Activated naive CD8-positive, alpha-beta T cell (primary cell): ENCODE results near the gene TCIRG1.
A peak's percentile ranks its signal among the peaks of the same experiment; 100 is the strongest.

Experiments
- H3K27ac Mint-ChIP-seq: one replicate; pipeline ENCODE4 v1.8.0; 2021; ENCODE audit warnings: mixed read lengths
- H3K27me3 Mint-ChIP-seq: one replicate; pipeline ENCODE4 v1.8.0; 2021; ENCODE audit warnings: mixed read lengths
- H3K36me3 Mint-ChIP-seq: one replicate; pipeline ENCODE4 v1.8.0; 2021; ENCODE audit warnings: mixed read lengths
- H3K4me1 Mint-ChIP-seq: one replicate; pipeline ENCODE4 v1.8.0; 2021; ENCODE audit warnings: low read depth, mixed read lengths
- H3K4me3 Mint-ChIP-seq: one replicate; pipeline ENCODE4 v1.8.0; 2021; ENCODE audit warnings: mild to moderate bottlenecking, mixed read lengths
- H3K9me3 Mint-ChIP-seq: one replicate; pipeline ENCODE4 v1.8.0; 2021; ENCODE audit warnings: low read depth, mixed read lengths

Gene TCIRG1

DNA sequence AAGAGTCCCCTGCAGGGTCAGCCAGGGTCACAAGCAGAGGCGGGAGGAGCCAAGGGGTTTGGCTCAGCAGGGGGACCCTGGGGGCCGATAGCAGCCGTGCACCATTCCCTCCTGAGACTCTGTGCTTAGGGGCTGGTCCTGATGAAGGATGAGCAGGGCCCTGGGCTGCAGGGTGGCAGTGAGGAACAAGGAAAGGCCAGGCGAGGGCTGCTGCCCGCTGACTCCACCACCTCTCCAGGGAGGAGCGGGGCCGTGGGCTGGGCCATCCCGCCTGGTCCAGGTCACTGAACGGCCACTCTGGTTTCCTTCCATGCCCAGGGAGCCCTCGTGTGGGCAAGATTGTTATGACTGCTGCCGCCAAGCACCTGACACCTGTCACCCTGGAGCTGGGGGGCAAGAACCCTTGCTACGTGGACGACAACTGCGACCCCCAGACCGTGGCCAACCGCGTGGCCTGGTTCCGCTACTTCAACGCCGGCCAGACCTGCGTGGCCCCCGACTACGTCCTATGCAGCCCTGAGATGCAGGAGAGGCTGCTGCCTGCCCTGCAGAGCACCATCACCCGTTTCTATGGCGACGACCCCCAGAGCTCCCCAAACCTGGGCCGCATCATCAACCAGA is 17.5 kb upstream of the TCIRG1 start:
- no peaks in the 10 kb centered on the region for H3K27me3 Mint-ChIP-seq
- H3K4me1 Mint-ChIP-seq, result no peaks in the 10 kb centered on the region
- H3K36me3 Mint-ChIP-seq, result peaks cover 3% of the 10 kb centered on the region
- H3K9me3 Mint-ChIP-seq, result peaks cover 7% of the 10 kb centered on the region
- H3K27ac Mint-ChIP-seq, result no peak overlapping the region
- no peak overlapping the region for H3K4me3 Mint-ChIP-seq

DNA sequence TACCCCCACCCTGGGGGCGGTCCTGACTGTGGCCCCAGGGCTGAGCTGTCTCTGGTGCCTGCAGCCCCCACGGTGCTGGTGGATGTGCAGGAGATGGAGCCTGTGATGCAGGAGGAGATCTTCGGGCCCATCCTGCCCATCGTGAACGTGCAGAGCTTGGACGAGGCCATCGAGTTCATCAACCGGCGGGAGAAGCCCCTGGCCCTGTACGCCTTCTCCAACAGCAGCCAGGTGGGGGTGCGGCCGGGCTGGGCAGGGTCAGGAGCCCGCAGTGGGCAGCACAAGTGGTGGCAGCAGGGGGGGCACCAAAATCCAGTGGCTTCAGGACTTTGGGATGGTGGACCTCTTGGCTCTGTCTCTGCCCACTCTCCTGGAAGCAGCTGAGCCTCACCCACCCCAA is 16.3 kb upstream of the TCIRG1 start:
- Mint-ChIP-seq H3K9me3 (peaks cover 7% of the 10 kb centered on the region), H3K4me3 (no peak overlapping the region), H3K4me1 (no peaks in the 10 kb centered on the region), H3K27ac (no peak overlapping the region), H3K36me3 (peaks cover 3% of the 10 kb centered on the region), H3K27me3 (no peaks in the 10 kb centered on the region)

DNA sequence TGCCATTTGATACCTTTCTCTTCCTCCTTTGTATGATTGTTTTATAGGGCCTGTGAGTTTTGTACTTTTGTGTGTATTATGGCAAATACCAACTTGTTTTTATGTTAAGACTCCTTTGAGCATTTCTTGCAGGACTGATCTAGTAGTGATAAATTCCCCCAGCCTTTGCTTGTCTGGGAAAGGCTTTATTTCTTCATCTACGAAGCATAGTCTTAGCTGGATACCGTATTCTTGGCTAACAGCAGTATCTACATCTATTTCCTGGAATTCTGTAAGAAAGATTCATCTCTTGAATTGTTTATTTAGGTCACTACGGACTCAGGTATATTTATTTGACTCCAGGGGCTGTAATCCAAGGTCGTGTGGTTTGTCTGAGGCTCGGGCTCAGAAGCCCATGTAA is 14.3 kb upstream of the TCIRG1 start:
- no peak overlapping the region for H3K27ac Mint-ChIP-seq
- H3K4me3 Mint-ChIP-seq, result no peak overlapping the region
- peaks cover 7% of the 10 kb centered on the region for H3K9me3 Mint-ChIP-seq
- peaks cover 6% of the 10 kb centered on the region for H3K4me1 Mint-ChIP-seq
- H3K27me3 Mint-ChIP-seq, result no peaks in the 10 kb centered on the region
- H3K36me3 Mint-ChIP-seq, result peaks cover 3% of the 10 kb centered on the region

DNA sequence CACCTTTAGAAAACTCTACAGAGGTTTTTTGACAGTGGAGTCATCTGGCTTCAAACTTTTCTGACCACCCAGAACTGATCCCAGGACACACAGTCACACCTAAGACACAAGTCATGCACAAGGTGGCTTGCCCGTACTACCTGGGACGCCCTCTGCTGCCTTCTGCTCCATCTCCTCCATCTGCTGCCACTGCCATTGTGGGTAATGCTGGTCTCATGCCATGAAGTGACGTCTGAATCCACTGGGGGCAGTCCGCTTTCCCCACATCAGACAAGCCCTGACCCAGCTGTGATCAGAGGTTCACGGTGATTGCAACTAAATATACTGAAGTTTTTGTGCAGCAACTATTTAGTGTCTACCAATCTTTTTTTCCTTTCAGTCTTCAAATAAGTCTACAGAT is 13.8 kb upstream of the TCIRG1 start:
- Mint-ChIP-seq H3K27ac (no peak overlapping the region), H3K36me3 (peaks cover 3% of the 10 kb centered on the region), H3K27me3 (no peaks in the 10 kb centered on the region), H3K9me3 (peaks cover 7% of the 10 kb centered on the region), H3K4me1 (peaks cover 8% of the 10 kb centered on the region), H3K4me3 (no peak overlapping the region)

DNA sequence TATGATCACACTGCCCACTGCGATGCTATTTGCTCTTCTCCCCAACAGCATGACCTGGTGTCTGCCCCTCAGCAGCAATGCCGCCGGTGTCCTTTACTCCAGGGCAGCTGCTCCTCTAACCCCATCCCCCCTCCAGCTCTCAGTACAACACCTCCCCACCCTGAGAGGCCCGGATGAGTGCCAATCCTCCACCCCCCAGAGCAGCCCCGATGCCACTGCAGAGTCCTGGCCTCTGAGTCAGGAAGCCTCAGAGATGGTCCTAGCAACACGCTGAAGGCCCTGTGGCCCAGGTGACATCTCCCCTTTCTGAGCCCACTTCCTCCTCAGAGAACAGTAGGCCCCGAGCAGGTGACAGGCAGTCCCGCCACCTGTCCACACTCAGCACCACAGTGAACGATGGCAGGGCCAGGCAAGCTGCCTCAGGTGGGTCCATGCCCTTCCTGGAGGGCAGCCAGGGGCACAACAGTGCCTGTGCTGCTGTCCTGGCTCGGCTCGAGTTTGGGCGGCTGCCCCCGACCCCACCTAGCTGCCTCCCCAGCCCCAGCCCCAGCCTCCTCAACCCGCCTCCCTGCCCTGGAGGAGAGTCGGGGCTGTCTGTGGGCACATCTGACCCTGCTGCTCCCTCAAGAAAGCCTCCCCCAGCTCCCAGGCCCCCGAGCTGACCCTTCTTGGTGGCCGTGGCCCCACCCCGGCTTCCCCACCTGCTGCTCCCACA is 12.3 kb upstream of the TCIRG1 start:
- Mint-ChIP-seq H3K27ac (no peak overlapping the region), H3K27me3 (no peaks in the 10 kb centered on the region), H3K4me3 (no peak overlapping the region), H3K4me1 (peaks cover 14% of the 10 kb centered on the region), H3K36me3 (peaks cover 3% of the 10 kb centered on the region), H3K9me3 (peaks cover 7% of the 10 kb centered on the region)

DNA sequence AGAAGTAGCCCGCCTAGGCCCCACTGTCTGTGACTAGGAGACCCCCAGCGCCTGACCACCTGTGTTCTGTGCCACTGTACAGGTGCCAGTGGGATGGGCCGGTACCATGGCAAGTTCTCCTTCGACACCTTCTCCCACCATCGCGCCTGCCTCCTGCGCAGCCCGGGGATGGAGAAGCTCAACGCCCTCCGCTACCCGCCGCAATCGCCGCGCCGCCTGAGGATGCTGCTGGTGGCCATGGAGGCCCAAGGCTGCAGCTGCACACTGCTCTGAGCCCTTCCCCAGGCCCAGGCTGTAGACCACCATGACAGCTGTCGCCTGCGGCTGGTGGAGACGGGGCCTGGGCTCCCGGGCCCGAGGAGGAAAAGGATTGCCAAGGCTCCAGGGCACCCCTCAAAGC is 11.2 kb upstream of the TCIRG1 start:
- H3K36me3 Mint-ChIP-seq, result peaks cover 3% of the 10 kb centered on the region

DNA sequence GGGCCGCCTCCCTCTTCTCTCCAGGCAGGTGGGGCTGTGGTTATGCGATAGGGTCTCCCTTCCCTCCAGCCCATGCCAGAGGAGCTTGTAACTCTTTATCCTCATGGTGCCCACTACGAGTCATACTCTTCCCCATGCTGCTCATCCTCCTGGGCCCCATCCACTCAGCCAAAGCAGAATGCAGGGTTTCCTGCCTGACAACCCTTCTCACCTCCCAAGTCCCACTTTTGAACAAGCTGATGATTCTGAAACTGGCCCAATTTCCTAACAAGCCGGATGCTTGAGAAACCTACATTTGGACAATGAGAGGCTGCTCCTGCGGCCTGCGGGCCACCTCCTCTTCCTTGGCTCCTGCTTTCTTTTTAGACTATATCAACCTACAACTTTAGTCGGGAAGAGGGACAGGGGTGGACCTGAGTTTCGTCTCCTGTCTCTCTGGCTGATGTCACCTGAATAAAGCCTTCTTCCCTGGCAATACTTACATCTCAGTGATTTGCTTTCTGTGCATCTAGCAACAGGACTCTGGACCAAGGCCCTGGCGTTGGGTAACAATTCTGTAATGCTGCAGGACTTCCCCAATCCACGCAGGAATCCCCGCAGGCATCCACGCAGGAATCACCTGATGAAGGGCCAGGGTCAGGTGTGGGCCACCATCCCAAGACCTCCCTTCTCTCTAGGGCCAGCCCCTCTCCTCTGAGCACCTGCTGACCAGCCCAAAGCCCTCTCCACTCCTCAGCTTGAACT is 9.9 kb upstream of the TCIRG1 start:
- no peaks in the 10 kb centered on the region for H3K27me3 Mint-ChIP-seq
- no peak overlapping the region for H3K27ac Mint-ChIP-seq
- H3K36me3 Mint-ChIP-seq, result peaks cover 3% of the 10 kb centered on the region
- peaks cover 20% of the 10 kb centered on the region for H3K4me1 Mint-ChIP-seq
- peaks cover 7% of the 10 kb centered on the region for H3K9me3 Mint-ChIP-seq
- peak overlapping the region; percentile 98 for H3K4me3 Mint-ChIP-seq

More for the DNA sequence above, 11.2 kb upstream of the TCIRG1 start:
- no peaks in the 10 kb centered on the region for H3K27me3 Mint-ChIP-seq
- H3K9me3 Mint-ChIP-seq, result peaks cover 7% of the 10 kb centered on the region
- no peak overlapping the region for H3K4me3 Mint-ChIP-seq
- no peak overlapping the region for H3K27ac Mint-ChIP-seq
- H3K4me1 Mint-ChIP-seq, result peaks cover 20% of the 10 kb centered on the region

DNA sequence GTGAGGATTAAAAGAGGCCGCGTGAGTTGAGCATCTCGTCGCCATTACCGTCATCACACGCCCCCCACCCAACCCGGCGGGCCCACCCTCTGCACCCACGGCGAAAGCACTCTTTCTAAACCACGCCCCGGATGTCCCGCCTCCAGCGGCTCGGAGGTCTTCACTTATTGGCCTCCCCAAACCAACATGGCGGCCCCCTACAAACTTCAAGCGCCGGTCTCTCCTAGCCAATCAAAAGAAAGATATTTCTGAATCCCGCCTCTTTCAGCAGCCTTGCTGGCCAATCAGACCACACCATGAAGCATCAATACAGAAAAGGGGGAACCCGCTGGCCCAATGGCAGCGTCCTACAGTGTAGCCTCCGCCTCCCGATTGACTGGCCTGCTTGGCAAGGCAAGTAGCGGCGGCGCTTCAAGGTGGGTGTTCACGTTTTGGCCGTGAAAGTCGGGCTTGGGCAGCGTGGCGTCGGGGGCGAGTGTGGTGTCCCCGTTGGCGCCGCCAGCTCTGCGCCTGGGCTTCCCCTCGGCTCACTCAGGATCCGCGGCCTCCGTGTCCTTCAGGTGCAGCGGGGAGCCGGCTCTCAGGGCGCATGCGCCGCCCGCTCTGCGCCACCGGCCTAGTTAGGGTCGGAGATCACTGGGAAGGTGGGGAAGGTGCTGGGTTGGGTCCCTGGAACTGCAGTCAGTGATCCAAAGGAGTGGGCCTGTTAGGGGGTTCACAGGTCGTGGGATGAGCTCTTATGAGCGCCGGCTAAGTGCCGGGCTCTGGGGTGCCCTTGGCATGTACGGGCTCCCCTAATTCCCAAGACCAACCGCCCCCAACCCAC is 8.3 kb upstream of the TCIRG1 start, which contains the start of gene NDUFS8:
NDUFS8 (plus strand) TSS at position 364 of the 826 bp plus-strand sequence. CDS start 1,471 bp downstream, outside the sequence.
- H3K36me3 Mint-ChIP-seq, result no peaks in the 10 kb centered on the region
- no peaks in the 10 kb centered on the region for H3K9me3 Mint-ChIP-seq
- H3K4me1 Mint-ChIP-seq, result peaks cover 20% of the 10 kb centered on the region
- peak within 1 kb of the TSS; percentile 98 for H3K27ac Mint-ChIP-seq
- no peaks in the 10 kb centered on the region for H3K27me3 Mint-ChIP-seq
- H3K4me3 Mint-ChIP-seq, result peak within 1 kb of the TSS; percentile 98

DNA sequence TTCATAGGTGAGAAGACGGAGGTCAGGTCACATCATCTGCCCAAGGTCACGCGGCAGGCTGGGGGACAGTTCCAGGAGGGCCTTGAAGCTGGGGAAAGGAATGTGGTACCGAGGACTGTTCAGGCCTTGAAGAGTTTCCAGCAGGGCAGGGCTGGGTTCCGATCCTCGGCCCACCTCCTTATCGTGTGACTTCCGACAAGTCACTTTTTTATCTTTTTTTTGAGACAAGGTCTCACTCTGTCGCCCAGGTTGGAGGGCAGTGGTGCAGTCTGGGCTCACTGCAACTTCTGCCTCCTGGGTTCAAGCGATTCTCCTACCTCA is 7.7 kb upstream of the TCIRG1 start:
- H3K9me3 Mint-ChIP-seq, result no peaks in the 10 kb centered on the region
- peak overlapping the region; percentile 98 for H3K4me3 Mint-ChIP-seq
- H3K4me1 Mint-ChIP-seq, result peaks cover 20% of the 10 kb centered on the region
- H3K27me3 Mint-ChIP-seq, result no peaks in the 10 kb centered on the region
- H3K27ac Mint-ChIP-seq, result peak overlapping the region; percentile 98
- no peaks in the 10 kb centered on the region for H3K36me3 Mint-ChIP-seq

DNA sequence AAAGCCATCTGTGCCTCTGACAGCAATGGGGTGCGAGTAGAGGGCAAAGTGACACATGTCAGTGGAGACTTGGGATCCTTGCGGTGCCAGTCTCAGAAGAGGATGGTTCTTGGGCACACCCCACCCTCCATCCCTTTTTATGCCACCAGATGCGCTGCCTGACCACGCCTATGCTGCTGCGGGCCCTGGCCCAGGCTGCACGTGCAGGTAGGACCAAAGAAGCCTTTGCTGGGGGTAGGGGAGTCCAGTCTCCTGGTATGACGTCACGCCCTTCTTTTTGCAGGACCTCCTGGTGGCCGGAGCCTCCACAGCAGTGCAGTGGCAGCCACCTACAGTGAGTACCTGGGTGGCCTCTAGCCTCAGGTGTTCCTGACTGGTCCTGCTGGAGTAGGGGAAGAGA is 6.8 kb upstream of the TCIRG1 start:
- Mint-ChIP-seq H3K27me3 (no peaks in the 10 kb centered on the region), H3K4me1 (peaks cover 21% of the 10 kb centered on the region), H3K27ac (peak overlapping the region; percentile 98), H3K36me3 (no peaks in the 10 kb centered on the region), H3K9me3 (no peaks in the 10 kb centered on the region), H3K4me3 (peak overlapping the region; percentile 98)

DNA sequence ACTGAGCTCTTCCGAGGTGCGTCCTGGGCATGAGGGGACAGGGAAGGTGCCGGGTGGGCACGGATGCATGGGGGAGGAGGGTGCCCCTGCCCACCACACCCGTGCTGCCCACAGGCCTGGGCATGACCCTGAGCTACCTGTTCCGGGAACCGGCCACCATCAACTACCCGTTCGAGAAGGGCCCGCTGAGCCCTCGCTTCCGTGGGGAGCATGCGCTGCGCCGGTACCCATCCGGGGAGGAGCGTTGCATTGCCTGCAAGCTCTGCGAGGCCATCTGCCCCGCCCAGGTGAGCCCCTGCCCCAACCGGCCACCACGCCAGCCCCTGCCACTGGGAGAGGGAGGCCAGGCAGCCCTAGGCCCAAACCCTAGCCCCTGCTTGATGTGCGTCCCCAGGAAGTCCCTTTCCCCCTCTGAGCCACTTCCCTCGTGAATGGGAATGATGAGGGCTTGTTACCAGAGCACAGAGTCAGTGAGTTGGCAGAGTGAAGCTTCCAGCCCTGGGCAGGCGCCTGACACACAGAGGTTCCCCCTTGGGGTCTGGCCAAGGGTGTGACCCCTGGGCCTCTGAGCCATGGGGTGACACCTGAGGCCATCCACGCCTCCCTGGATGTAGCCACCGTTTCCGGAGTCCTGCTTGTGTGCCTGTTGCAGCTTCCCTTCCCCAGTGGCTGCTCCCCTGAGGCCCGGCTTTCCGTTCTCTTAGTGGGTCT is 5.7 kb upstream of the TCIRG1 start:
- H3K27ac Mint-ChIP-seq, result no peak overlapping the region
- no peaks in the 10 kb centered on the region for H3K9me3 Mint-ChIP-seq
- H3K27me3 Mint-ChIP-seq, result no peaks in the 10 kb centered on the region
- H3K4me3 Mint-ChIP-seq, result no peak overlapping the region
- H3K4me1 Mint-ChIP-seq, result peaks cover 26% of the 10 kb centered on the region
- no peaks in the 10 kb centered on the region for H3K36me3 Mint-ChIP-seq

DNA sequence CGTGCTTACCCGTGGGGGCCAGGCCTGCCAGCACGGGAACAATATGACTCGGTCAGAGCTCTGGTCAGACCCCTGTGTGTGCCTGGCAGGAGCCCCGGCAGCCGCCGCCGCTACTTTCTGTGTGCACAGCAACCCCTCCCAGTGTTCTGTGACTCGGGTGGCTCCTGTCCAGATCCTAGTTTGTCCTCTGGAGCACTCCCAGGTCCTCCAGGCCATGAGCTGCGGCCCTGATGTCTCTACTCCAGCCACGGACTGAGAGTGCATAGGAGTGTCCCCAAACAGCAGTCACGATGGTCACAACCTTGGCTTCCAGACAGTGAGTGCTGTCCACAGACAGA is 5.1 kb upstream of the TCIRG1 start:
- no peak overlapping the region for H3K27ac Mint-ChIP-seq

DNA sequence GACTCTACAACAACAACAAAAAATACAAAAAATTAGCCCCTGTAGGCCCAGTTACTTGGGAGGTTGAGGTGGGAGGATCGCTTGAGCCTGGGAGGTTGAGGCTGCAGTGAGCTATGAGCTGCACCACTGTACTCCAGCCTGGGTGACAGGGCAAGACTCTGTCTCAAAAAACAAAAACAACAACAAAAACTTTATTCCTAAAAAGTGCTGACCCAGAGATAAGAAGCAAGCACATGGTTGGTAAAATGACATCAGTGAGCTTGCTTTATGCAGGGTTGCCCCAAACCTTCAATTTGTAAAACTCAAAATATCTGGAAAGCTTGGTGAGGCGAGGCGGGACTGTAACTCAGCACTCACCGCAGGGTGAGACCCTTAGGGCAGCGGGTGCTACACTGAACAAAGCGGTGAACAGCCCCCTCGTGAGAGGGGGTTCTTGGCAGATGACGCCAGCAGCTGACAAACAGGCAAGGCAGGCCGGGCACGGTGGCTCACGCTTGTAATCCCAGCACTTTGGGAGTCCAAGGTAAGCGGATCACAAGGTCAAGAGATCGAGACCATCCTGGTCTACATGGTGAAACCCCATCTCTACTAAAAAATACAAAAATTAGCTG is 3.5 kb upstream of the TCIRG1 start:
- Mint-ChIP-seq H3K4me1 (peaks cover 24% of the 10 kb centered on the region), H3K27me3 (no peaks in the 10 kb centered on the region), H3K4me3 (no peak overlapping the region), H3K27ac (no peak overlapping the region), H3K36me3 (no peaks in the 10 kb centered on the region), H3K9me3 (no peaks in the 10 kb centered on the region)

More for the DNA sequence above, 5.1 kb upstream of the TCIRG1 start:
- Mint-ChIP-seq H3K4me3 (no peak overlapping the region), H3K36me3 (no peaks in the 10 kb centered on the region), H3K27me3 (no peaks in the 10 kb centered on the region), H3K9me3 (no peaks in the 10 kb centered on the region), H3K4me1 (peaks cover 25% of the 10 kb centered on the region)

DNA sequence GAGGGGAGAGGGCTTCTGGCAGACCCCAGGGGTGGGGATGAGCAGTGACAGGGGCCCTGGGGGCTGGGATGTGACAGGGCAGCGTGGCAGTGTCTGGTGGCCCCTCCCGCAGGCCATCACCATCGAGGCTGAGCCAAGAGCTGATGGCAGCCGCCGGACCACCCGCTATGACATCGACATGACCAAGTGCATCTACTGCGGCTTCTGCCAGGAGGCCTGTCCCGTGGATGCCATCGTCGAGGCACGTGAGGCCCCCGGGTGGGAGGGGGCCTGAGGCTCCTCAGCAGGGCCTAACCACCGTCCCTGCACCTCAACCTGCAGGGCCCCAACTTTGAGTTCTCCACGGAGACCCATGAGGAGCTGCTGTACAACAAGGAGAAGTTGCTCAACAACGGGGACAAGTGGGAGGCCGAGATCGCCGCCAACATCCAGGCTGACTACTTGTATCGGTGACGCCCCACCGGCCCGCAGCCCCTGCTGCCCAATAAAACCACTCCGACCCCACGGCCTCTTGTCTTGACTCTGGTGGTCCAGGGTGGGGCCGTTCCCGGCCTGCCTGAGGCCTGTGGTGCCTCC is 2.6 kb upstream of the TCIRG1 start:
- Mint-ChIP-seq H3K36me3 (no peaks in the 10 kb centered on the region), H3K27me3 (no peaks in the 10 kb centered on the region), H3K27ac (no peak overlapping the region), H3K4me3 (no peak overlapping the region), H3K9me3 (no peaks in the 10 kb centered on the region), H3K4me1 (peaks cover 24% of the 10 kb centered on the region)
